Measurements from ENCODE around the gene BICC1.

Gene BICC1

DNA sequence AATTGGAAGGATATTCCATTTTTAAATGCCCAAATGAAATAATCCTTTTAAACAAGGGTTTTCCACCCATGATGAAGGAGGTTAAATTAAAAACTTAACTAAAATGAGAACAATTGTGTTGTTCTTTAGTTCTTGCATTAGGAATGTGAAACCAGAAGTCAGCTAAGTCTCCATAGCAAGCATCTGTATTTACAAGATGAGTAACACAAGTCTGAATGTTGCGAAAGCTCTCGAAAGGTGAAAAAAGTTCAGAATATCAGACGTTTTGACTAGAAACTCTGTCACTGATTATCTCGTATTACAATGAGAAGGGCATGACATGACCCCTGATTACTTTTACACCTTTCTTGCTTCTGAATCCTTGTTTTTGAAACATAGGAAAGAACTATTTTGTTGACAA, 149.6 kb downstream of the BICC1 start:
- DNase-seq (ENCODE audit: extremely low read depth, low read depth) = peak; percentile 69
- no peak for TF ChIP-seq CTCF (IDR thresholded peaks at IDR 0.05; ENCODE audit: low read depth, low read length)

GRCh38 chr10:58665361-58665760, 152.7 kb downstream of the BICC1 start:
- no peak for TF ChIP-seq CTCF (IDR thresholded peaks at IDR 0.05; ENCODE audit: low read depth, low read length)
- DNase-seq (ENCODE audit: extremely low read depth, low read depth) = no peak

GRCh38 chr10:58666024-58666423, 153.4 kb downstream of the BICC1 start:
- no peak for DNase-seq (ENCODE audit: extremely low read depth, low read depth)
- TF ChIP-seq CTCF (IDR thresholded peaks at IDR 0.05; ENCODE audit: low read depth, low read length) = no peak

DNA sequence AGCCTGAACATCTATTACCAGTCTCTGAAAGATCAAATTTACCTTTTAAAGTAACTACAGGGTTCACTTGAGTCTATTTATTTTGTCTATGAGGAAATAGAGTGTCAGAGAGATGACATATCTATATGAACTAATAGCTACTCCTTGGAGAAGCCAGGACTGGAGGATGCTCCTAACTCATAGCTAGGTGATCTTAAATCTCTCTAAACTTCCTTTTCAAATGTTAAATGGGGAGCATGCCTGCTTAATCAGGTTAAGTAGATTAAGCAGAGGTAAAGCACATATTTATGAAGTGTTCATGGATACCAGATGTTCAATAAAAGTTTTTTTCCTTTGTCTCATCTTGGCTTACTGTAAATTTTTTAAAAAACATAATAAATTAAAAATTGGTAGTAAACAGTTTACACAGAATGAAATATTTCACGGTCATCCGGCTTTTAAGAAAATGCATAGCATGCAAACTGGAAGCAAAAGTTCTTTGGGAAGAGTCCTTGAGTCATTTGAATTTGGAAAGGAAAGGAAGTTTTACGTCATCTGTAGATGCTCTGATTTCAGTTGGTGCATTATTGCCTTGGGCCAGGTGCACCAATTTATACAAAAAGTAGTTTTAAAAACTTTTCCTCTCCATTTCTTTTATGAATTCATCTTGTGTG, 155.1 kb downstream of the BICC1 start:
- no peak for TF ChIP-seq CTCF (IDR thresholded peaks at IDR 0.05; ENCODE audit: low read depth, low read length)
- DNase-seq (ENCODE audit: extremely low read depth, low read depth) = no peak

GRCh38 chr10:58672845-58673244, 160.2 kb downstream of the BICC1 start:
- DNase-seq (ENCODE audit: extremely low read depth, low read depth) = no peak

GRCh38 chr10:58674251-58674650, 161.6 kb downstream of the BICC1 start:
- no peak for DNase-seq (ENCODE audit: extremely low read depth, low read depth)
- no peak for TF ChIP-seq CTCF (IDR thresholded peaks at IDR 0.05; ENCODE audit: low read depth, low read length)

More at GRCh38 chr10:58672845-58673244, 160.2 kb downstream of the BICC1 start:
- TF ChIP-seq CTCF (IDR thresholded peaks at IDR 0.05; ENCODE audit: low read depth, low read length) = no peak

- no peak for DNase-seq (ENCODE audit: extremely low read depth, low read depth)
- no peak for TF ChIP-seq CTCF (IDR thresholded peaks at IDR 0.05; ENCODE audit: low read depth, low read length)
These were observed 162.6 kb downstream of the BICC1 start for GRCh38 chr10:58675321-58675720.
